T-helper 1 cell (primary cell): ENCODE data around the gene NADK.

Source experiments
- DNase-seq, 5 donors: peaks; one replicate each; pipeline ENCODE4 v3.0.0-alpha.2; 2012 to 2020
- total RNA-seq, 4 donors: gene quantifications; one replicate each; lab custom pipeline; 2026; lab: John Stamatoyannopoulos, UW

Gene NADK, protein sequence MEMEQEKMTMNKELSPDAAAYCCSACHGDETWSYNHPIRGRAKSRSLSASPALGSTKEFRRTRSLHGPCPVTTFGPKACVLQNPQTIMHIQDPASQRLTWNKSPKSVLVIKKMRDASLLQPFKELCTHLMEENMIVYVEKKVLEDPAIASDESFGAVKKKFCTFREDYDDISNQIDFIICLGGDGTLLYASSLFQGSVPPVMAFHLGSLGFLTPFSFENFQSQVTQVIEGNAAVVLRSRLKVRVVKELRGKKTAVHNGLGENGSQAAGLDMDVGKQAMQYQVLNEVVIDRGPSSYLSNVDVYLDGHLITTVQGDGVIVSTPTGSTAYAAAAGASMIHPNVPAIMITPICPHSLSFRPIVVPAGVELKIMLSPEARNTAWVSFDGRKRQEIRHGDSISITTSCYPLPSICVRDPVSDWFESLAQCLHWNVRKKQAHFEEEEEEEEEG
- 26.1 to 41.2 (median 39.3) reads per million in 4 donors for total RNA-seq

DNA sequence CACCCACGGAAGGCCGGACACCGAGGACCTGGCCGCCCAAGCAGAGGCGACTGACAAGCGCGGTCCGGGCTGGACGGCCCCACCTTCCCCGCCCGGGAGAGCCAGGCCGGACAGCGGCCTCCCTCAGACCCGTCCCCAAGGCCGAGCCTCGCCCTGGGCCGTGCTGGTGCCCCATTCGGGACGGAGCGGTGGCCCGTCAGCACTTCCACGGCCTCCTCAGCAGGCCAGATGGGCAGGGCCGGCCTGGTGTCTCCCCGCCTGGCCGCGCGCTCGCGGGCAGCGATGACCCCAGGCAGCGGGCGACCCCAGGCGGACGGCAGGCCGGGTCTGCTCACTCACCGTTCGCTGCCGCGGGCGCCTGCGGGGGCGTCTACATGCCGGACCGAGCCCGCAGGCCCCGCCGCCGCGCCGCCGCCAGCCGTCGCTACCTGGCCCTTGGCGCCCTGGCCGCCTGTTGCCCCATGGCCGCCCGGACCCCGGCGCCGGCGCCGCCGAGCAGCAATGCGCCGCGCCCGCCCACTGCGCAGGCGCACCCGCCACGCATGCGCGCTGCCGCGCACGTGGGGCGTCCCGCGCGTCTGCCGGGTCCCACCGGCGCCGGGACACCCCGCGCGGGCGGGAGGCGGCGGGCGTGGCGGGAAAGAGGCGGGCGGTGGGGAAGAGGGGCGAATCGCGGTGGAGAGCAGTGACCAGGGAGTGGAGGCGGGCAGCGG is at the start of gene NADK:
Gene NADK (minus strand): TSS at position 521 of the 713 bp plus-strand sequence. CDS start 13,064 bp downstream, outside the sequence.
- DNase-seq = peak; percentile 54 to 83 (median 59)

DNA sequence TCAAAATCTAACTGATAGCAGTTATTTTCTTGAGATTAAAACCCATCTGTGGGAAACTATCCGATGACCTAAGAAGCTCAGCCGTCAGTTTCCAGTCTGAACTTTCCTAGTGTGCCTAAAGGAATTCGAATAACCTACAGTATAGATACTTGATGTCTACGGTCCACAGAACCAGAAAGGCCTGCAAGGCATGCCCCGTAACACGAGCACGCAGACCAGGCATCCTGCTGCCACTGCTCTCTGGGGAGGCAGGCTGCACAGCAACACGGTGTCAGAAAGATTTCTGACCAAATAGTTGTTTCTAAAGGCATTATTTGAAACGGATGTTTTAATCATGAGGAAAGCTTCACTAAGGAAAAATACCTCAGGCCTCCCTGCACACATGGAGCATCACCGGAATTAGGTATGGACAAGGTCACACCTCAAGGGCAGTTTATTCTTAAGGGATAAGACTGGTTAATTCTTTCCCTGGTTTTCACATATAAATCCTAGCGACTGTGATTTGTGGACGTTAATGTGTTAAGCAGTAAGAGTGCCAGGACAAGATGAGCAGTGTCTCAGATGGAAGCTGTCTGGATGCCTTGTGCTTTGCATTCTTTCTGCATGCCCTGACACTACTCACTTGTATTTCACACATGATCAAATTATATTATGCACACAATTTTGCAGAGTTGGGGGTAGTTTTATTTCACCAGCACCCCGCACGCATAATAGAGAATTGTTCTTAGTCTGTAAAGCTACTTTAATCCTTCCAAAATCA is 49.0 kb upstream of the NADK start:
- DNase-seq = no peak

- no peak for DNase-seq
These were observed 48.3 kb upstream of the NADK start for GRCh38 chr1:1826356-1827088.

GRCh38 chr1:1825217-1825616 is 46.9 kb upstream of the NADK start:
- DNase-seq = peak in 1 of 5 donors; percentile 24

DNA sequence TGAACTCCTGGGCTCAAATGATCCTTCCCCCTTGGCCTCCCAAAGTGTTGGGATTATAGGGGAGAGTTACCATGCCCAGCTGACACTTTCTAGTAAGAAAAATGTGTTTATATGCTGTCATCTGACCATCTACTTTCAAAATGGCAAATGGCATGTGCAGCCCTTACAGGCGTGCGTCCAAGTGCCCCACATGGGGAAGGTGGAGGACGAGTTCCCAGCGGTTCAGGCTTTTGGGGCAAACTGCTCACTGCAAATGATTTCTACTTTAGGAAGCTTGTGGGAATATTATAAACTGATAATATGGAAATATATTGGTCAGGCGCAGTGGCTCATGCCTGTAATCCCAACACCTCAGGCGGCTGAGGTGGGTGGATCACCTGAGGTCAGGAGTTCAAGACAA is 41.5 kb upstream of the NADK start:
- DNase-seq = no peak

DNA sequence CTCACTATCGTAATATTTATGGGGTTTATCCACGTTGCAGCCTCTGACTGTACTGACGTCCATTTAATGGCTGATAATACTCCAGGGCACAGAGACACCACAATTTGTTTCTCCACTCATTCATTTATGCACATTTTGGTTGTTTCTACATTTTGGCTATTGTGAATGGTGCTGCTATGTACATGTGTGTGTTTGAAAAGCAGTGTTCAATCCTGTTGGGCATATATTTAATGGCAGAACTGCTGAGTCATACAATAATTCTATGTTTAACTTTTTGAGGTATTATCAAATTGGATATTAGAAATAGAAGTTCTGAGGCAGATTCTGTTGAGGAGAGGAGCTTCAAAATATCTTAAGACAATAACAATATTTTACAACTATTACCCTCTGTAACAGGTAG is 39.0 kb upstream of the NADK start:
- DNase-seq = no peak

- no peak for DNase-seq
These were observed 37.5 kb upstream of the NADK start for GRCh38 chr1:1815606-1816281.

- DNase-seq = no peak
These were observed 31.2 kb upstream of the NADK start for GRCh38 chr1:1809489-1809888.

DNA sequence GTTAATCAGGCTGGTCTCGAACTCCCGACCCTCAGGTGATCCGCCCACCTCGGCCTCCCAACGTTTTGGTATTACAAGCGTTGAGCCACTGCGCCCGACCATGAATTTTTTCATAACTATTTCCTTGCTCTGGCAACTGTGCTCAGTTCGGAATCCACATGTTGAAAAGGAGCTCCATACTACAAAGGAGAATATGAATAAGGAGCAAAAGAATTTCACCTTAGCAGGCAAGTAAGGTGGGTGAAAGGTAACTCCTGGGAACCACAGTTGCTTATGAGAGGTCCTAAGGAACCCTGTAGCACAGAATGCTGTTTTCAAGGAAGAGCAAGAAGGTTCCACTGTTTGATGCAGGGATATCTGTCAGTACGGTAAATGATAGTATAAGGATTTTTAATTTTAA is 29.9 kb upstream of the NADK start:
- no peak for DNase-seq

GRCh38 chr1:1806890-1807289 is 28.6 kb upstream of the NADK start:
- no peak for DNase-seq

- no peak for DNase-seq
These were observed 26.0 kb upstream of the NADK start for GRCh38 chr1:1804301-1804700.

- DNase-seq = no peak
These were observed 24.6 kb upstream of the NADK start for GRCh38 chr1:1802871-1803270.

DNA sequence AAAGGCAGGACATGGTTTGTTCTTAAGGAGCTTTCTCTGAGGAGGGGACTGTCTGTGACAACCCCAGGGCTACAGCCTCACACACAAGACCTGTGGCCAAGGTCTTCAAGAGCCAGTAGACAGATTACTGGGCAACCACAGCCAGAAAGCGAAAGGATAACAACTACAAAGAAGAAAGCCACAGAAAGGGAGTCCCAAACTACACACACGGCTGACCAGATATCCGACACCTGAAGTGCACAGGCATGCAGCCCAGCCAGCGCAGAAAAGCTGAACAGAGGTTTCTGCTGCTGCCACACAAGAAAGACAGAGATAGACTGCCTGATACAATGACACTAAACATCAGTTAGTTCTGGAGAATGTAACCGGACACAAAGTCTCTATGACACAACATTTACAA is 21.4 kb upstream of the NADK start:
- DNase-seq = no peak

GRCh38 chr1:1797731-1798341 is 19.6 kb upstream of the NADK start:
- no peak for DNase-seq

- peak in 1 of 5 donors; percentile 11 for DNase-seq
These were observed 18.2 kb upstream of the NADK start for GRCh38 chr1:1796466-1796865.

DNA sequence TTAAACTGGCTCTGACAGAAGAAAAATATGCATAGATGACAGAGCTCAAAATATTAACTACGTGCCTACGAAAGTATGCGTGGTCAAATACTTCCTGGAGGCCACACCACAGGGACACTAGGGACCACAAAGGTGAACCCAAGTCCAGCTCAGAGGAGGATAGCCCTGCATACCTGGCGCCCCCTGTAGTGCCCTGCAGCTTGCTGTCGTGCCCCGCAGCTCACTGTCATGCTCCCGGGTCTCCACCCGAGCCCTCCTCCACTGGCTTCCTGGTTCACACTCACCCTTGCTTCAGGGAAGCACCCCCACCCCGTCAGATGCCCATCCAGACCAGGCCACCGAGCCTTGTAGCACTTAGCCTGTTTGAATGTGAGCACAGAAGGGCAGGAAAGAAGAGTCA is 16.7 kb upstream of the NADK start:
- no peak for DNase-seq

DNA sequence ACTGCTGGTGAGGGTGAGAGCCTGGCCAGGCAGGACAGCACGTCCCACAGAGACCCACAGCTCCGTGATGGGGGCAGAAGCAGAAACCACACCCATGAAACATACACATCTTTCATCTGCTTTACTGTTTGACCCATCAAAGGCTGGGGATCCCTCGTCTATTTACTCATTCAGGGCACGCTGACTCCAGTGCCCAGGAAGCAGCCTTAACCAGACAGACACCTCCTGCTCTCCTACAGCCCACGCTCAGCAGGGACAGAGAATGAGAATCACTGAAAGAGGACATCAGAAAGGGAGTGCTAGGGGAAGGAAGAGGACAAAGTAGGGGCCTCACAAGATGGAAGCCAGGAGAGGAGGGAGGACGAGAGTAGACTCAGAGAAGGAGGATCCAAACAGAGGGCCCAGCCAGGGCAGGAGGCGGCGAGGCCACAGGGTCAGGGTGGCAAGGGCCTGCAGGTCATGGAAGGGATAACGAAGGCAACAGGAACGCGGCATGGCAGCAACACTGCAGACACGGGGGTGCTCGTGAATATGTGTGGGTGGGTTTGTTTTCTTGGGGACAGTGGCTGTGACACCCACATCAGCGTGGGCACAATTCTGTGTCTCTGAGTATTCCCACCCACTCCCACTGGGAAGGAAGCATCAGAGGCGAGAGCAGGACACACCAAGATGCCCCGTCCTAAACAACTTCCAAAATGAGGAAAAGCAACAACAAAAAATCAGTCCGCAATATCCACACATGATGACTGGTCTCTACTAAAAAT is 15.4 kb upstream of the NADK start:
- no peak for DNase-seq

DNA sequence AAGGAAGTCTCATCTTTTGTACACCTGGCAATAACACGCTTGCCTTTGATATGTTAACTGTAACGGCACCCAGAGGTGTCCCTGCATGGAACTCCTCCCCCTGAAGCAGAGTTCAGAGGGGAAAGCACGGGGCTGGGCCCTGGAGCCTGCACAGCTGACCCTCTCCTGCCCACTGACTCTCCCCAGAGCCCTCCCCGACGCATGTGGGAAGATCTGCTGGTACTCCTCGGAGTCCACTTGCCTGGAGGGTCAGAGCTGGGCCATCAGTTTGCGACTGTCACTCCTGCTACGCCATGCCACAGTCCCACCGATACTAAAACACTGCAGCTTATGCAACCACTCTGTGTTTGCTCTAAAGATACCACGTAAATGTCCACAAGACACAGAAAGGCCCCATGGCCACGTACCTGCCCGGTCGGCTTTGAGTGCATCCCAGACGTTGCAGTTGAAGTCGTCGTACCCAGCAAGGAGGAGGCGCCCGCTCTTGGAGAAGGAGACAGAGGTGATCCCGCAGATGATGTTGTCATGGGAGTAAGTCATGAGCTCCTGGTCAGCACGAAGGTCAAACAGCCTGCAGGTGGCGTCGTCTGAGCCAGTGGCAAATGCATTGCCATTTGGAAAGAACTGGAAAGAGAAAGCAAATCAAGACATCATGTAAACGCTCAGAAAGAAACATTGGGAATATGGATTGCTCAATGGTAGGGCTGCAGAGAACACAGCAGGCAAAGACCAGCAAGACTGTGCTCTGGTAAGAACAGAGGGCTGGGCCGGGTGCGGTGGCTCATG is 10.6 kb upstream of the NADK start:
- no peak for DNase-seq

DNA sequence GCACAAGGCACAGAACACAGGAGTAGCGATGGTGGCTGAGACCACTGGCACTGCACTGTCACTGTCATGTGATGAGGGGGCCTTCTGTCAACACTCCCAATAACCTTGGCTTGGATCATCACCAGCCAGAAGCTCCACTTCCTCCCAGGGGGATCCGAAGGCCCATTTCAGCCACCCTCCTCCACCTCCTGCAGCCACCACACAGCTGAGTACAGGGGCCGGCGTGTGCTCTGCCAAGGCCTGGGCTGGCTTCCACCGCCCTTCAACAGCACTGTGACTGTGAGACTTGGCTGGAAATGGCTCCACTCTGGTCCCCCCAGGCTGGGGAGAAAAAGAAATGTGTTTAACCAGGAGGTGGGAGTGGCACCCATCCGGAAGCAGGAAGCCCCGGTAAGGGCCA is 9.9 kb upstream of the NADK start:
- DNase-seq = no peak
